Measurements from ENCODE around the gene GFI1.
A peak's percentile ranks its signal among the peaks of the same experiment; 100 is the strongest.

The GFI1 gene

GRCh38 chr1:92487078-92487605 lies 417 bp upstream of the GFI1 start:
- no peak for DNase-seq

GRCh38 chr1:92485381-92486250 lies 1.1 kb downstream of the GFI1 start:
- peak; percentile 86 for DNase-seq

DNA sequence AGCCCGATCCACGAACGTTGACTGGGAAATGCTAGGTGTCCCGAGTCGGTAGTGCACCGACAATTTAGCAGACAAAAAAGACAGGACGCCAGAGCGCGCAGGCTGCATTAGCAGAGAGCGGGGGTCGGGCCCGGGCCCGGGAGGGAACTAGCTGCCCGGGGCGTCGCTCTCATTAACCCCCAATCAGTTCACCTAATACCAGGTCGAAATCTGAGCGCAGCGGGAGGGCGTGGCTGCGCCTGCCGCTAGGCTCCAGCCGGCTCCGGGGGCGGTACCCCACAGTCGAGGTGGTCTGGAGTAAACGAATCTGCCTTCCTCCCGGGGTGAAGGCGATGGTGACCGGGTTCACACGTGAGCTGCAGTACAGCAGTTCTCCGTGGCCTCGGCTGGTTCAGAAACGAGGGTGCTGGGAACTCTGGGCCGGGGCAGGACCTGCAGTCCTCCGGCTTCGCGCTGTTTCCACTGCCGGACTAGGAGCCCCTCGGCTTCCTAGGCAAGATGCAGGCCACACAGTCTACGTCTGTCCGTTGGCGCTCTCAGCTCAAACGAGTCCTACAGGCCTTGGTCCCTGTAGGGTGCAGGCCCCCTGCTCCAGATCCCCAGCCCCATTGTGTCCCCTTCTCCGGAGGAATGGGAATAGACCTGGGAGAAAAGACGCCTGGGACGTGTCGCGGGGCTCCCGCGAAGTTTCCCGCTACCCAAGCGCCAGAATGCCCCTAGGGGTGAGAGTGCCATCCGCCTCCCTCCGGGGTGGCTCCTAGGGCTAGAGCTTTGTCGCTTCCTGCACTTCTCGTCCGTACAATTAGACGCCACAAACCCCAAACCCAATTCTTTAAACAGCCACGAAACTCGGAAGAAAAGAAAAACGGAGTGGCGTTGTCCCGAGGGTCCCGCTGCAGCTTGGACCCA lies 2.0 kb downstream of the GFI1 start:
- DNase-seq: peak; percentile 66

- DNase-seq: peak; percentile 65
Observed at GRCh38 chr1:92483610-92484471, 2.9 kb downstream of the GFI1 start.

- peak; percentile 36 for DNase-seq
Observed at GRCh38 chr1:92482665-92483609, 3.8 kb downstream of the GFI1 start.

DNA sequence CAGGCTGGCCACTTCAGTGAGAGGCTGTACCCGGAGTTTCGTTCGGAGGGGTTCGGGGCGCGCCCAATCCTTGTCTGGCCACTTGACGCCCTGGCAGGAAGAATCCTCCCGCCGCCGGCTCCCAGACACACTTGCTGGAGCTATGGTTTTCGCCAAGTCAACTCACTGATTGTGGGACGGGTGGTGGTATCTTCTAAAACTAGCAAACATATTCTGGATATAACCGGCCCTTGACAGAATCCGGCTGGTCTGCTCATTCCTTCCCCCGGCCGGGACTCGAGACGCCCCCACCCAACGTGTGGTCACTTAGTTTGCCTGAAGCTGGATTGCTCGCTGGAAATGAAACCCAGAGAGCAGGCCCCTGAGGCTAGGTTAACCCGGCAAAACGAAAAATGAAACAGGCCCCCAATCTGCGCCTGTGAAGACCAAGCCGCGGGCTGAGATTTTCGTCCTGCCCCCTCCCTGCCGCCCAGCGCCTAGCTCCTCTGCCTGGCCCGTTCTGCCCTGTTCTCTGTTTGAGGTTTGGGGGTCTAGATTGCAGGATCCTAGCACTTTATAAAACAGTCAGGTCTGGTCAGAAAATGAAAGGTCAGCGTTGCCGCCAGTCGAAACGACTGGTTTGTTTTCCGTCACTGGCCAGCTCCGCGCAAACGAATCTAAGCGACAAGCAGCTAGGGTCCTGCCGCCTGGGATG lies 4.6 kb downstream of the GFI1 start:
- no peak for DNase-seq

DNA sequence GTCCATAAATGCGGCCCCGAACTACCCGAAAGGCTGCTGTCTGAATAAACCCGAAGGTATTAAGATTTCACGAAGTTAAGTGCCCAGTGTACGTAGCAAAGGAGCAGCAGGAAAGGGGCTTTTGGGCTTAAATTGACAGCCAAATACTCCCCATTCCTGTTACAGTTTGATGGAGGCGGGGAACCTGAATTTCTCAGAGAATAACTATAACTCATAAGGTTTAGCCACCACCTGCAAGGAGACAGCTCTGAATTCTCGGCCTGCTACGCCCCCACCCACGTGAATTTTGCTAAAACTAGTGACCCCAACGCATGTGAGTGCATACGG lies 5.2 kb downstream of the GFI1 start:
- no peak for DNase-seq

DNA sequence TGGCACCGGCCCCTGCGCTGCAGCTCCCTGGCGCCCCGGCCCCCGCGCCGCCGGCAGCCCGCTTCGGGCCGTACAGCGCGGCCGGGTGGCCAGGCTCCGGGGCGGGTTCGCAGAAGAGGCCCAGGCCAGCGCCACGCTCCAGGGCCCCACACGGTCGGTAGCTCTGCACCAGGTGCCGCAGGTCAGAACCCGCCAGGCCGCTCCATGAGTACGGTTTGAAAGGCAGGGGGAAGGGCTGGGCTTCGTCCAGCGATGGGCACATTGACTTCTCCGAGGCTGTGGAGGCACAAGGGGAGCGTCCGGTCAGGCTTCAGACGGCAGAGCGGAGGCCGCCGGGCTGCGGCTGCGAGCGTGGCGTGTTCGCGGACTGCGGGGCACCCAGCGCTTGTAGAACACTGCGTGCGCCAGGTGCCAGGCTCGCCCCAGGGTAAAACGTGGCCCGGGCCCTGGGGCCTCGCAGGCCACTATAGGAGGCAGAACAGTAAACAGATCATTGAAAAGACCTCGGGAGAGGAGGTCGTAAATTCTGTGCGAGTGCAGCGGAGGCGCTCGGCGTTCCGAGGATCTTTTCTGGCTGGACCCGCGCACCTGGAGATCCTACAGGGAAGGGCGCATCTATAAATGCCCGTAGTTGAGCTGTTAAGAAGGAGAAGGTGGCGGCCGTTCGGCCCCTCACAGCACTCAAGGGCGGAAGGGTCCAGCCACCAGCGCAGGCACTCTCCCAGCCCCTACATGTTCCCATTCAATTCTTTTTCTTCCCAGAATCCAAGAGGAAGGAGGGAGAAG lies 5.7 kb downstream of the GFI1 start:
- DNase-seq: no peak

GRCh38 chr1:92480200-92480812 lies 6.4 kb downstream of the GFI1 start:
- no peak for DNase-seq

GRCh38 chr1:92479587-92479986 lies 7.1 kb downstream of the GFI1 start:
- DNase-seq: no peak

DNA sequence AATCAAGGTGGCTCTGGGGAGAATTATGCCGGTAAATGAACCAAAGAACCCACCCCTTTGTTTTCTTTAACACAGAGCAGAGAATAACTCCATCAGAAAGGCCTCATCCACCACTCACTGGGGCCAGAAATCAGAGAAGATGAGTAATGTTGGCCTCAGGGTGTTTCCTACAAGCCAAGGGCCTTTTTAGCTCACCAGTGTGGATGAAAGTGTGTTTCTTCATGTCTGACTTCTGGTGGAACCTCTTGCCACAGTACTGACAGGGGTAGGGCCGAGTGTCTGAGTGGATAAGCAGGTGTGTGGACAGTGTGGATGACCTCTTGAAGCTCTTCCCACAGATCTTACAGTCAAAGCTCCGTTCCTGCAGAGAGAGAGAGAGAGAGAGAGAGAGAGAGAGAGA lies 8.3 kb downstream of the GFI1 start:
- no peak for DNase-seq

- no peak for DNase-seq
Observed at GRCh38 chr1:92476071-92476631, 10.6 kb downstream of the GFI1 start.

GRCh38 chr1:92475029-92475428 lies 11.7 kb downstream of the GFI1 start:
- no peak for DNase-seq

- no peak for DNase-seq
Observed at GRCh38 chr1:92473781-92474495, 12.8 kb downstream of the GFI1 start.

DNA sequence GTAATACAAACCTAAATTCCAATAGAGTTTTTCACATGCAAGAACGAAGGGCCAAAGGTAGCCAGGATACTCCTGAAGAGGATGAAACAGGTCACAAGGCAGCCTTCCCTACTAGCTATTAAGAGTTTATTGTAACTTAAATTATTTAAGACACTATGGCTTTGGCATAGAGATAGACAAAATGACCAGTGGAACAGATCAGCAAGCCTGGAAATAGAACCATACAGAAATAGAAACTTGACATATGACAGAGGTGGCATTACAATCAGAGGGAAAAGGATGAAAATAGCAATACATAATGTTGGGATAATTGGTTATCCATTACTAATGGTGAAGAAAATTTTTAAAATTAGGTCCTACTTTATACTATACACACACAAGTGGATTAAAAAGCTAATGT lies 16.5 kb downstream of the GFI1 start:
- DNase-seq: no peak

GRCh38 chr1:92466683-92467352 lies 19.9 kb downstream of the GFI1 start:
- DNase-seq: no peak

GRCh38 chr1:92465256-92465647 lies 21.5 kb downstream of the GFI1 start:
- DNase-seq: no peak

Measured in RPMI8226 (cell line).